Measurements from ENCODE around the gene RYR1.
A peak's percentile ranks its signal among the peaks of the same experiment; 100 is the strongest.

RYR1 gene

GRCh38 chr19:38389101-38389925, 44.2 kb upstream of the RYR1 start:
- Histone ChIP-seq H3K4me1 (ENCODE audit: control insufficient read depth, insufficient read depth, low read length) (peaks cover 19% of the 10 kb centered on the region), H3K4me3 (ENCODE audit: low read length) (peak overlapping the region; percentile 74), H3K36me3 (ENCODE audit: control insufficient read depth, insufficient read depth, low read length, severe bottlenecking) (peaks cover 4% of the 10 kb centered on the region), H3K27me3 (replicated peaks; ENCODE audit: control insufficient read depth, insufficient read depth, low read length) (no peaks in the 10 kb centered on the region), H3K9me3 (ENCODE audit: control insufficient read depth, low read length) (no peaks in the 10 kb centered on the region), H3K9ac (ENCODE audit: low read length) (peak overlapping the region; percentile 54)
- DNase-seq (ENCODE audit: low read depth), result peak; percentile 79

DNA sequence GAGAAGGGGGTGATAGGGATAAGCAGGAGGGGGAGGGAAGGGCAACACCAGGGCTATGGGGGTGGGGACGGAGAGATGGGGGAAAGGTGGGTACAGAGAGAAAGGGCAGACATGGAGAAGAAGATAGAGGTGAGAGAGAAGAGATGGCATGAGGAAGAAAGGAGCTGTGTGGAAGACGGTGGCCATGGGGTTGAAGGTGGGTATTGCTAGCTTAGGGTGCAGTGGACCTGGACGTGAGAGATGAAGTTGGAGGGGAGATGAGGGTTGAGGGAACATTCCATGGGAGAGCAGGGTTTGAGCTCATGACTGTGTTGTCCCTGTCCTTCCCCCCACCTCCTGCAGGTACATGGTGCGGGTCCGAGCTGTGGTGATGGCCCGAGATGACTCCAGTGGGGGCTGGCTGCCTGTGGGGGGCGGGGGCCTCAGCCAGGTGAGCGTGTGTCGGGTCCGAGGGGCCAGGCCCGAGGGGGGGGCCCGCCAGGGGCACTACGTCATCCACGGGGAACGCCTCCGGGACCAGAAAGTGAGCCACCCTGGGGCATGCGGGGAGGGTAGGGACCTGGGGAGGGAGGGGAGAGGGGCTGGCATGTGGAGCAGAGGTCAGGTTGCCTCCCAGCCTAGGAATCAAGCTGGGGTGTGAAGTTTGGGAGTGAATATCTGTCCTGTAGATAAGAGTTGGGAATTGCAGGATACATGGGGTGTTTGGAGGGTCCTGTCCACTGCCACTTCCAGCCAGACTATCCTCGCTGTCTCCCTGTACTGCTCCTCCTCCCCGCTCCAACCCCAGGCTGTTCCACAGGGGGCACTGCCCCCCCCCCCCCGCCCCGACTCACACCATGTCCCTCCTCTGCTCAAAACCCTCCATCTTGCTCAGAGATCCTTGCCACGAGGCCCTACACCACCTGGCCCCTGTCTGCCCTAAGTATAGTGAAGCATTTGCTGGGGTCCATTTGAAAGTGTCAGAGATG, 43.2 kb upstream of the RYR1 start:
- peaks cover 19% of the 10 kb centered on the region for H3K4me1 ChIP-seq (ENCODE audit: control insufficient read depth, insufficient read depth, low read length)
- no peaks in the 10 kb centered on the region for H3K27me3 ChIP-seq (replicated peaks; ENCODE audit: control insufficient read depth, insufficient read depth, low read length)
- DNase-seq (ENCODE audit: low read depth), result no peak
- no peak overlapping the region for H3K9ac ChIP-seq (ENCODE audit: low read length)
- no peak overlapping the region for H3K4me3 ChIP-seq (ENCODE audit: low read length)
- no peaks in the 10 kb centered on the region for H3K9me3 ChIP-seq (ENCODE audit: control insufficient read depth, low read length)
- peaks cover under 1% of the 10 kb centered on the region for H3K36me3 ChIP-seq (ENCODE audit: control insufficient read depth, insufficient read depth, low read length, severe bottlenecking)

DNA sequence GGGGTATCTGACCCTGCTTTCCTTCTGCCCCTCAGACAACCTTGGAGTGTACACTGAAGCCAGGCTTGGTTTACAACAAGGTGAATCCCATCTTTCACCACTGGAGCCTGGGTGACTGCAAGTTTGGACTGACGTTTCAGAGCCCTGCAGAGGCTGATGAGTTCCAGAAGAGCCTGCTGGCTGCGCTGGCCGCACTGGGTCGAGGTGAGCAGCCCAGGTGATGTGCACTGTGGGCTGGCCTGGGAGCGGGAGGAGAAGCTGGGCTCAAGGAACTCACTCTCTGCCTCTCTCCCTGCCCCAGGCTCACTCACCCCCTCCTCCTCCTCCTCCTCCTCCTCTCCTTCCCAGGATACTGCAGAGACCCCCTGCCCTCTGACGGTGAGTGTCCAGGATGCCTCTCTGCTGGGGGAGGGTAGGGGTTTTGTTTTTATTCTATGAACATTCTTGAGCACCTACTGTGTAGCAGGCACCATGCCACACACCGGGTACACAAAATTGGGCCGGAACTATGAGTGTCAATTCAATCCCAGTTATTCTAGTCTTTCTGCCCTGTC, 41.5 kb upstream of the RYR1 start:
- Histone ChIP-seq H3K9me3 (ENCODE audit: control insufficient read depth, low read length) (no peaks in the 10 kb centered on the region), H3K27me3 (replicated peaks; ENCODE audit: control insufficient read depth, insufficient read depth, low read length) (peaks cover 4% of the 10 kb centered on the region), H3K9ac (ENCODE audit: low read length) (no peak overlapping the region), H3K4me1 (ENCODE audit: control insufficient read depth, insufficient read depth, low read length) (peaks cover 16% of the 10 kb centered on the region), H3K4me3 (ENCODE audit: low read length) (no peak overlapping the region), H3K36me3 (ENCODE audit: control insufficient read depth, insufficient read depth, low read length, severe bottlenecking) (no peaks in the 10 kb centered on the region)
- no peak for DNase-seq (ENCODE audit: low read depth)

GRCh38 chr19:38392707-38393308, 40.7 kb upstream of the RYR1 start:
- Histone ChIP-seq H3K36me3 (ENCODE audit: control insufficient read depth, insufficient read depth, low read length, severe bottlenecking) (no peaks in the 10 kb centered on the region), H3K4me1 (ENCODE audit: control insufficient read depth, insufficient read depth, low read length) (peaks cover 9% of the 10 kb centered on the region), H3K27me3 (replicated peaks; ENCODE audit: control insufficient read depth, insufficient read depth, low read length) (peaks cover 4% of the 10 kb centered on the region), H3K4me3 (ENCODE audit: low read length) (no peak overlapping the region), H3K9ac (ENCODE audit: low read length) (no peak overlapping the region), H3K9me3 (ENCODE audit: control insufficient read depth, low read length) (no peaks in the 10 kb centered on the region)
- DNase-seq (ENCODE audit: low read depth), result peak; percentile 45

DNA sequence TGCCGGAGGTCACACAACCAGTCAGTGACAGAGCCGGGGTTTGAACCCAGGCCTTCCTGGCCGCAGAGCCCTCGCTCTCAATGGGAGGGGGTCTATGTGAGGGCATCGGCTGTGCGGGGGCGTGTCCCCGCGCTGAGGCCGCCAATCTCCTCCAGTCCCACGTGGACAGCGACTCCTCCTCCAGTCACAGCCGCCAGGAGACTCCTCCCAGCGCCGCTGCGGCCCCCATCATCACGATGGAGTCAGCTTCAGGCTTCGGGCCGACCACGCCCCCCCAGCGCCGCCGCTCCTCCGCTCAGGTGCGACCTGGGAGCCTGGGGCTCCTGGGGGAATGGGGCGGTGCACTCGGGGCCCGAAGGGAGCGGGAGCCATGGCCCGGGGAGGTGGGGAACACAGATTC, 39.0 kb upstream of the RYR1 start:
- H3K36me3 ChIP-seq (ENCODE audit: control insufficient read depth, insufficient read depth, low read length, severe bottlenecking), result no peaks in the 10 kb centered on the region
- no peak overlapping the region for H3K4me3 ChIP-seq (ENCODE audit: low read length)
- no peaks in the 10 kb centered on the region for H3K4me1 ChIP-seq (ENCODE audit: control insufficient read depth, insufficient read depth, low read length)
- H3K27me3 ChIP-seq (replicated peaks; ENCODE audit: control insufficient read depth, insufficient read depth, low read length), result peaks cover 6% of the 10 kb centered on the region
- H3K9me3 ChIP-seq (ENCODE audit: control insufficient read depth, low read length), result no peaks in the 10 kb centered on the region
- no peak for DNase-seq (ENCODE audit: low read depth)
- no peak overlapping the region for H3K9ac ChIP-seq (ENCODE audit: low read length)

DNA sequence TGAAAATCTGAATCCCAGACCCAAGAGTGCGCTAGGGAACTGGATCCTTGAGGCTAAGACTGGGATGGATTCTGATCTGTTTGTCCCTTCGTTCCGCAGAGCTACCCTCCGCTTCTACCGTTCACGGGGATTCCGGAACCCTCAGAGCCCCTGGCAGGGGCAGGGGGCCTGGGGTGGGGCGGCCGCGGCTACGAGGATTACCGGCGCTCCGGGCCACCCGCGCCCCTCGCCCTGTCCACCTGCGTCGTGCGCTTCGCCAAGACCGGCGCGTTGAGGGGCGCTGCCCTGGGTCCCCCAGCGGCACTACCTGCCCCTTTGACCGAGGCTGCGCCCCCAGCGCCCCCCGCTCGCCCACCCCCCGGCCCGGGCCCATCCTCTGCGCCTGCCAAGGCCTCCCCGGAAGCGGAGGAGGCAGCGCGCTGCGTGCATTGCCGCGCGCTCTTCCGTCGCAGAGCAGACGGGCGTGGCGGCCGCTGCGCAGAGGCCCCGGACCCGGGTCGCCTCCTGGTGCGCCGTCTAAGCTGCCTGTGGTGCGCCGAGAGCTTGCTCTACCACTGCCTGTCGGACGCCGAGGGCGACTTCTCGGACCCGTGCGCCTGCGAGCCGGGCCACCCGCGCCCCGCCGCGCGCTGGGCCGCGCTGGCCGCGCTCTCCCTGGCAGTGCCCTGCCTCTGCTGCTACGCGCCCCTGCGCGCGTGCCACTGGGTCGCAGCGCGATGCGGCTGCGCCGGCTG, 37.9 kb upstream of the RYR1 start:
- peaks cover 14% of the 10 kb centered on the region for H3K27me3 ChIP-seq (replicated peaks; ENCODE audit: control insufficient read depth, insufficient read depth, low read length)
- H3K9ac ChIP-seq (ENCODE audit: low read length), result no peak overlapping the region
- no peaks in the 10 kb centered on the region for H3K9me3 ChIP-seq (ENCODE audit: control insufficient read depth, low read length)
- H3K4me3 ChIP-seq (ENCODE audit: low read length), result no peak overlapping the region
- no peaks in the 10 kb centered on the region for H3K4me1 ChIP-seq (ENCODE audit: control insufficient read depth, insufficient read depth, low read length)
- DNase-seq (ENCODE audit: low read depth), result no peak
- H3K36me3 ChIP-seq (ENCODE audit: control insufficient read depth, insufficient read depth, low read length, severe bottlenecking), result no peaks in the 10 kb centered on the region

DNA sequence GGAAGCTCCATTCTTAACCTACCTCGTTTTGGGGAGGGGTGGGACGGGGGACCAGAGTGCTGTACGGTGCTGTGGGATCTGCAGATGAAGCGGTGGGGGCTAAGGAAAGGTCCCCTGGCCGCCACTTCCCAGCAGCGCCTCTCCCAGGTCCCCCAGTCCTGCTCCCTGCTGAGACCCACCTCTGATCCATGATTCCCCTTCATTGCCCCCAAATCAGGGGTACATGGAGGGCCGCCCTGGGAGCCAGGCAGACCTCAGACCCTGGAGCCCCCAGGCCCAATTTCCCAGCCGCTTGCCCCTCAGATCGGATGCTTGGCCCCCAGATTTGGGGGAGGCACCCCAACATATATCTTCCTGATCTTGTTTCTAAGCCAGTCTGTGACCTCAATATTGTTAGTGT, 34.4 kb upstream of the RYR1 start:
- Histone ChIP-seq H3K9ac (ENCODE audit: low read length) (no peak overlapping the region), H3K4me3 (ENCODE audit: low read length) (no peak overlapping the region), H3K27me3 (replicated peaks; ENCODE audit: control insufficient read depth, insufficient read depth, low read length) (peaks cover 18% of the 10 kb centered on the region), H3K4me1 (ENCODE audit: control insufficient read depth, insufficient read depth, low read length) (peaks cover 2% of the 10 kb centered on the region), H3K36me3 (ENCODE audit: control insufficient read depth, insufficient read depth, low read length, severe bottlenecking) (no peaks in the 10 kb centered on the region), H3K9me3 (ENCODE audit: control insufficient read depth, low read length) (no peaks in the 10 kb centered on the region)
- DNase-seq (ENCODE audit: low read depth), result no peak

DNA sequence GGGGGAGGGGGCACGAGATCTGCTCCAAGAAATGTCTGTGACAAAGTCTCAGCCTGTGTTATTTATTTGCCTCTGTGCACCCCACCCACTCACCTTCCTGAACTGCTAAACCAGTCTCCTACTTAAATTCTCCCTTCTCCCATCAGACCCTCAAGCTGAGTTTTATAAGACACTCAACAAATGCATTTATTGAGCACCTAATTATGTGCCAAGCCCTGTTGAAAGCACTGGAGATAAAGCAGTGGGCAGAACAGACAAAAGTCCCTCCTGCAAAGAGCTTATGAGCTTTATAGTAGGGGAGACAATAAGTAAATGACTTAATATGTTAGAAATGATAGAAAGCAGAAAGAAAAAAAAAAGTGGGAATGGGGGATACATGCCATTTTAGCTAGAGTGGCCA, 34.0 kb upstream of the RYR1 start:
- DNase-seq (ENCODE audit: low read depth), result no peak
- Histone ChIP-seq H3K9ac (ENCODE audit: low read length) (no peak overlapping the region), H3K36me3 (ENCODE audit: control insufficient read depth, insufficient read depth, low read length, severe bottlenecking) (no peaks in the 10 kb centered on the region), H3K9me3 (ENCODE audit: control insufficient read depth, low read length) (no peaks in the 10 kb centered on the region), H3K27me3 (replicated peaks; ENCODE audit: control insufficient read depth, insufficient read depth, low read length) (peaks cover 18% of the 10 kb centered on the region), H3K4me3 (ENCODE audit: low read length) (no peak overlapping the region), H3K4me1 (ENCODE audit: control insufficient read depth, insufficient read depth, low read length) (peaks cover 2% of the 10 kb centered on the region)

- no peak overlapping the region for H3K4me3 ChIP-seq (ENCODE audit: low read length)
- no peaks in the 10 kb centered on the region for H3K36me3 ChIP-seq (ENCODE audit: control insufficient read depth, insufficient read depth, low read length, severe bottlenecking)
- peaks cover 18% of the 10 kb centered on the region for H3K27me3 ChIP-seq (replicated peaks; ENCODE audit: control insufficient read depth, insufficient read depth, low read length)
- peaks cover 2% of the 10 kb centered on the region for H3K4me1 ChIP-seq (ENCODE audit: control insufficient read depth, insufficient read depth, low read length)
- no peaks in the 10 kb centered on the region for H3K9me3 ChIP-seq (ENCODE audit: control insufficient read depth, low read length)
- DNase-seq (ENCODE audit: low read depth), result no peak
- no peak overlapping the region for H3K9ac ChIP-seq (ENCODE audit: low read length)
These were observed 33.1 kb upstream of the RYR1 start for GRCh38 chr19:38400361-38400760.

DNA sequence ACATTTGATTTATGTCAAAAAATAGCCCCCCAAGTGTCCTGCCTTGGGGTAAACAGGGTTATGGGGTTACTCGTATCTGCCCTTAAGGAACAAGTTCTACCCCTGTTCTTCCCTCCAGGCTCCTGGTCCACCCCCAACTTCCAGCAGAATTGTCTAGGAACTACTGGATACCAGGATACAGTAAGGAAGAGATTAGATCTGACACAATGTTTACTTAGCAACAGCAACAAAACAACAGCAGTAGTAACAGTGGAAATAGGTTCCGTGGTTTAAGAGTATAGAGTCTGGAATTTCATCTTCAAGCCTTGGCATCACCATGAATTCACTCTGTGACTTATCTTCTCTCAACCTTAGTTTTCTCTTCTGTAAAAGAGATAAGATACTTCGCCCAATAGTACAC, 32.3 kb upstream of the RYR1 start:
- DNase-seq (ENCODE audit: low read depth), result peak; percentile 8
- Histone ChIP-seq H3K9me3 (ENCODE audit: control insufficient read depth, low read length) (no peaks in the 10 kb centered on the region), H3K4me3 (ENCODE audit: low read length) (no peak overlapping the region), H3K27me3 (replicated peaks; ENCODE audit: control insufficient read depth, insufficient read depth, low read length) (peaks cover 17% of the 10 kb centered on the region), H3K9ac (ENCODE audit: low read length) (no peak overlapping the region), H3K36me3 (ENCODE audit: control insufficient read depth, insufficient read depth, low read length, severe bottlenecking) (no peaks in the 10 kb centered on the region), H3K4me1 (ENCODE audit: control insufficient read depth, insufficient read depth, low read length) (peaks cover 2% of the 10 kb centered on the region)

Data from adipocyte (in vitro differentiated cells).